Calu3 (cell line): ENCODE data around the gene SMURF2. TPM values are rescaled to one million over a fixed set of nuclear protein-coding genes. Genes with fewer than 3 reads are reported as not detected.

Experiments
- BruUV-seq: library from RNA; stranded (reverse); fragments of 400-500 nt; replicated peaks from 2 replicates; lab custom pipeline; 2021; lab: Mats Ljungman, UMichigan
- CTCF ChIA-PET: fragments of 300-600 bp; sonication (Branson Sonifier 250); formaldehyde crosslinking; loops from one replicate; lab custom pipeline; 2022; ENCODE audit warnings: antibody characterized with exemption; lab: Charles Lee
- DNase-seq: peaks from one replicate; pipeline ENCODE4 v3.0.0; 2022
- H3K27ac Mint-ChIP-seq: one replicate; pipeline ENCODE4 v1.8.0; 2022; ENCODE audit warnings: mixed read lengths; ENCODE audit not compliant: unreplicated experiment
- H3K27me3 Mint-ChIP-seq: one replicate; pipeline ENCODE4 v1.8.0; 2022; ENCODE audit warnings: mixed read lengths; ENCODE audit not compliant: unreplicated experiment
- H3K36me3 Mint-ChIP-seq: one replicate; pipeline ENCODE4 v1.8.0; 2022; ENCODE audit warnings: mild to moderate bottlenecking, moderate library complexity, mixed read lengths; ENCODE audit not compliant: insufficient read depth, unreplicated experiment
- H3K4me1 Mint-ChIP-seq: one replicate; pipeline ENCODE4 v1.8.0; 2022; ENCODE audit warnings: mild to moderate bottlenecking, low read depth, mixed read lengths; ENCODE audit not compliant: unreplicated experiment
- H3K4me3 Mint-ChIP-seq: one replicate; pipeline ENCODE4 v1.8.0; 2022; ENCODE audit warnings: mild to moderate bottlenecking, low read depth, moderate library complexity, mixed read lengths; ENCODE audit not compliant: unreplicated experiment
- H3K9me3 Mint-ChIP-seq: one replicate; pipeline ENCODE4 v1.8.0; 2022; ENCODE audit warnings: low read depth, mixed read lengths; ENCODE audit not compliant: unreplicated experiment
- intact Hi-C: fragments of 100-400 bp; cut with micrococcal nuclease; formaldehyde crosslinking; loops from one replicate; pipeline ENCODE4 v1.10.0; 2022; ENCODE audit not compliant: unreplicated experiment
- total RNA-seq: library from RNA; stranded (reverse); gene quantifications from 2 replicates; pipeline ENCODE4 v1.2.3, GENCODE V29; 2022
- TF ChIP-seq, protein P1 (sequence below): fragments of 200-600 bp; IDR thresholded peaks from one replicate; pipeline ENCODE4 v1.8.0; 2022; ENCODE audit warnings: antibody characterized with exemption; ENCODE audit not compliant: unreplicated experiment

SMURF2 gene
- total RNA-seq, 1 experiment from 2014 or later: 18.8 TPM

DNA sequence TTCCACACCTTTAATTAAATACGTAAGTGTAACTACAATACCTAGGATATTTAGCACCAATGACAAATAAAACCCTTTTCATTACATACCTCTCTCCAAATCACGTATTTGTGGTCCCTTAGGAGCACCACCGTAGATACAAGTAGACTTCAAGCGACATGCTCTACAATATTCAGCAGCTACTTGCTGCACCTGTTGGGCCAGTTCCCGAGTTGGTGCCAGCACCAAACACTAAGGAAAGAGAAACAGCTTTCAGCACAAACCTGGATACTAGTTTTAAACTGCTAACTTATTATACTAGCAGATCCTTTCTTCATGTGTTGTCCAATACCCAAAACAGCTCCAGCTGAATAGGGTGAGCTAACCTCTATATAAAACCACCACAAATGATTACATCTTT, 158.8 kb downstream of the SMURF2 start:
- CTCF ChIA-PET: no interaction called here

DNA sequence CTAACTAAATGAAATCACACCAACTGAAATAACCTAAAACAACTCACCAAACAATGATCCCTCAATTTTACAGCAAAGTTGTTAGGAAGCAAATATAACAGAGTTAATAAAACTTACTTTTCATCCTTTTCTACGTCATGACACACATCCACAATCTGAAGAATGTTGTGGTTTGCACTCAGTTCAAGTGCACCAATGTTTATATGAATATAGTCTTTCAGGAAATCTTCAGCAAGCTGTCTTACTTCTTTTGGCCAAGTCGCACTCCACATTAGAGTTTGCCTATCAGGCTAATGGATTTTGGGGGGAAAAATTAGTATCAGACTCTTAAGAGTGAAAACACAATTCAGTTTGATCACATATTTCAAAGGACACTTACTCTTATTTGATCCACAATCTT, 159.3 kb downstream of the SMURF2 start:
- no peak overlapping the region for H3K4me3 Mint-ChIP-seq
- no peak overlapping the region for H3K27ac Mint-ChIP-seq
- TF ChIP-seq, protein P1, sequence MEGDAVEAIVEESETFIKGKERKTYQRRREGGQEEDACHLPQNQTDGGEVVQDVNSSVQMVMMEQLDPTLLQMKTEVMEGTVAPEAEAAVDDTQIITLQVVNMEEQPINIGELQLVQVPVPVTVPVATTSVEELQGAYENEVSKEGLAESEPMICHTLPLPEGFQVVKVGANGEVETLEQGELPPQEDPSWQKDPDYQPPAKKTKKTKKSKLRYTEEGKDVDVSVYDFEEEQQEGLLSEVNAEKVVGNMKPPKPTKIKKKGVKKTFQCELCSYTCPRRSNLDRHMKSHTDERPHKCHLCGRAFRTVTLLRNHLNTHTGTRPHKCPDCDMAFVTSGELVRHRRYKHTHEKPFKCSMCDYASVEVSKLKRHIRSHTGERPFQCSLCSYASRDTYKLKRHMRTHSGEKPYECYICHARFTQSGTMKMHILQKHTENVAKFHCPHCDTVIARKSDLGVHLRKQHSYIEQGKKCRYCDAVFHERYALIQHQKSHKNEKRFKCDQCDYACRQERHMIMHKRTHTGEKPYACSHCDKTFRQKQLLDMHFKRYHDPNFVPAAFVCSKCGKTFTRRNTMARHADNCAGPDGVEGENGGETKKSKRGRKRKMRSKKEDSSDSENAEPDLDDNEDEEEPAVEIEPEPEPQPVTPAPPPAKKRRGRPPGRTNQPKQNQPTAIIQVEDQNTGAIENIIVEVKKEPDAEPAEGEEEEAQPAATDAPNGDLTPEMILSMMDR: no peak
- peaks cover 97% of the 10 kb centered on the region for H3K36me3 Mint-ChIP-seq
- peaks cover 37% of the 10 kb centered on the region for H3K4me1 Mint-ChIP-seq
- intact Hi-C loops: no loop called here
- H3K9me3 Mint-ChIP-seq: no peaks in the 10 kb centered on the region
- no TSS peak for BruUV-seq
- CTCF ChIA-PET: no interaction called here
- H3K27me3 Mint-ChIP-seq: no peaks in the 10 kb centered on the region
- no peak for DNase-seq

More for the DNA sequence above, 158.8 kb downstream of the SMURF2 start:
- intact Hi-C loops: no loop called here
- BruUV-seq: no TSS peak
- Mint-ChIP-seq H3K27ac (no peak overlapping the region), H3K36me3 (peaks cover 99% of the 10 kb centered on the region), H3K4me1 (peaks cover 32% of the 10 kb centered on the region), H3K4me3 (peak overlapping the region; percentile 86), H3K27me3 (no peaks in the 10 kb centered on the region), H3K9me3 (no peaks in the 10 kb centered on the region)
- TF ChIP-seq, protein P1: no peak
- no peak for DNase-seq

DNA sequence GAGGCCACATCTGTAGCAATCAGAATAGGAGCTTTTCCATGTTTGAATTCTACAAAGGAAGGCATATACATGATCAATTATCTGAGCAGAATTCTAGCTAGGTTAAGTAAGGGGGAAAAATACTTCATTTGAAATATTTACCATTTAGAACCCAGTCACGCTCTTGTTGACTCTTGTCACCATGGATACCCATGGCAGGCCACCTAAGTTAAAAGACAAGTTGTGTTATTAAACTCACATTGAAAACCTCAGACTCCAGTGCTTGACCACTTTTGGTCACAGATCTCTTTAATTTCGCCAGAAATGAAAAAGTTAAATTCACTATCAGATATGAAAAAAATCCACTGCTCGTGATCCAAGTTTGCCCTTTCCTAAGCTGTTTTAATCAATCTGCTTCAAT, 160.1 kb downstream of the SMURF2 start:
- CTCF ChIA-PET: no interaction called here
- intact Hi-C loops: no loop called here
- no peak for DNase-seq
- Mint-ChIP-seq H3K4me1 (peaks cover 40% of the 10 kb centered on the region), H3K27ac (peak overlapping the region; percentile 70), H3K36me3 (peaks cover 96% of the 10 kb centered on the region), H3K4me3 (peak overlapping the region; percentile 13), H3K27me3 (no peaks in the 10 kb centered on the region), H3K9me3 (no peaks in the 10 kb centered on the region)
- TF ChIP-seq, protein P1: no peak
- no TSS peak for BruUV-seq

DNA sequence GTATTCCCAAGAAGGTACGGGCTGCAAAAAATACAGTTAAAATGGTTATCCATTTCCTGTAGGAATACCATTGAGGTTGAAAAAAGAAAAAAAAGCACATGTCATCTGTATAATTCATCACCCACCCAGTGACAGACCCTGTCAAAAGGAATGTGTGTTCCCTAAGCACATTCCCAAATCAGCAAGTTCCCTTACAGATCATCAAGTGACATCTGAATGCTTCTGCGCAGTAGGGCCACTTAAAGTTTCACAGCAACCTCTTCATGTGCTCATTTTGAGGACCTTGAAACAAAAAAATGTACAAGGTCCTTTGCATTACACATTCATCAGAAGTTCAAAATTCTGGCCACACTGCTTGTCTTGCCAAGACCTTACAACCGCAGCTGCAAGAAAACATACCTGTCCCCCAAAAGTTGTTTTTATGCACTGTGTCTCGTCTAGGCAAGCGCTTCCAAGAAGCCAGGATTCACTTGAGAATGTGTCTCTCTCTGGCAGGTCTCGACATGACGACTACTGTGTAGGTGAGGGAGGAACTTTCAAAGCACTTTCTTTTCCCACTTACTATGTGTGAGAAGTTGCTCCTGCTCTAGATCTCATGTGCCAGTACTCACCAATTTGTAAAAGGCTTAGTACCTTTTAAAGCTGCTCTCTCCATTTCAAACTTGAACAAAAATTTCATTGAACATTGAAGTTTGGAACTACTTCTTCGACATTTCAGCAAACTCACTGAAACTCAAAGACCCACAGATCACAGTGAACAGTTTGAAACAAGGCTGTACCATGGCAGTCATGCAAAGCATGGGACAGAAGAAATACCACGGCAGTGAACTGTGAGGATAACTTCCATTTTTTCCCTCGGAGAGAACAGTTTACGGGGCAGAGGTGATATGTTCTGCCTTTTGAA, 161.0 kb downstream of the SMURF2 start:
- Mint-ChIP-seq H3K36me3 (peaks cover 96% of the 10 kb centered on the region), H3K27ac (peak overlapping the region; percentile 81), H3K9me3 (no peaks in the 10 kb centered on the region), H3K4me1 (peaks cover 43% of the 10 kb centered on the region), H3K4me3 (no peak overlapping the region), H3K27me3 (no peaks in the 10 kb centered on the region)
- no TSS peak for BruUV-seq
- DNase-seq: no peak
- intact Hi-C loops: no loop called here
- TF ChIP-seq, protein P1: no peak
- CTCF ChIA-PET: no interaction called here
